ENCODE measurements around the gene PIEZO2.
"Not testable (repeated sequence)": the region's sequence is repeated elsewhere in the genome, so short reads cannot be mapped to it uniquely, and the experiment has no call there.

The PIEZO2 gene

DNA sequence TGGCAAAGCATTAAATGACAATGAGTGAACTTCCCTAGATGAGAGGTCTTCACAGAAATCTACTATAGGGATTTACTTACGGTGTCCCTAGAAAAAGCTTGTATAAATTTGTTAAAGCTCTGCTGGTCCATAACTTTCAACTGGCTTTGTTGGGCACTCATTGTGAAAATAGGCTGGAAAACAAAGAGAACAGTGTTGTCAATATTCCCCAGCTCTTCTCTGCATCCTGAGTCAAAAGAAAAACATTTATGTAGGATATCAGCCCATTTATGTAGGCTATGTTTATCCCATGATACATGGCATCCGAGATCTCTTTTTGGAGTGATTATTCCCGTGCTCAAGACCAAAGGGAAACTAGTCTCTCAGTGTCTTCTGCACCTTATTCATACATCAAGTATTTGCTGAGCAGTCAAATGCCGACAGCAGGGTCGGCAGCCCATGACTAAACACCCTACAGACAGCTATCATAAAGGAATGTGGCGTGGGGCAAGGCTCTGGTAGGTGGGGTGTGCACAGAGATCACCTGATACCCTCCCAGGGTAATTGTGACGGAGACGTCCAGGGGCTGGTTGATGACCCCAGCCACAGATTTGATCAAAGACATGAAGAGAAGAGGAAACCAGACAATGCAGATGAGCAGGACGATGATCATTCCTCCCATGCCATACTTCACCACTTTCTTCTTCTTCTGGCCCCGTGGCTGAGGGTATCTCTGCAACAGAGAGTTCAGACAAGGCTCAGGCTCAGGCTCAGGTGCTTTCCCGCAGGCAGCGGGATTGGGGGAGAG lies 467.6 kb downstream of the PIEZO2 start:
- no peak for DNase-seq (ENCODE audit: low spot score)

DNA sequence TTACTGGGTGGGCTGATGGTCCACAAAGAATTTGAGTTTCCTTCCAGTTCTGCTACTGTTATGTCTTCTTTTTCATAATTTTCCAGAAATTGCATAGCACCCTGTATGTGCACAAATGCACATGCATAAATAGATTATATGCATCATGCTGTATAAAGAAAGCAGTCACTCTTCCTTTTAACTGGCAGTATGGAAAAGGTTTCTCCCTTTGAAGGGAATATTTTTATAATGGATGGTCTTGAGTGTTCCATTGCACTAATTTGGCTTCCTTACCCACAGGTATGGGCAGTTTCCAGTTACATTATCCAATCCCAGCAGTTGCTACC lies 469.1 kb downstream of the PIEZO2 start:
- DNase-seq (ENCODE audit: low spot score): no peak

GRCh38 chr18:10679557-10680270 lies 469.7 kb downstream of the PIEZO2 start:
- DNase-seq (ENCODE audit: low spot score): no peak

GRCh38 chr18:10671441-10671840 lies 477.9 kb downstream of the PIEZO2 start:
- no peak for DNase-seq (ENCODE audit: low spot score)

- DNase-seq (ENCODE audit: low spot score): no peak
Observed at GRCh38 chr18:10670856-10671255, 478.5 kb downstream of the PIEZO2 start.

GRCh38 chr18:10669441-10670100 lies 479.8 kb downstream of the PIEZO2 start:
- DNase-seq (ENCODE audit: low spot score): no peak

DNA sequence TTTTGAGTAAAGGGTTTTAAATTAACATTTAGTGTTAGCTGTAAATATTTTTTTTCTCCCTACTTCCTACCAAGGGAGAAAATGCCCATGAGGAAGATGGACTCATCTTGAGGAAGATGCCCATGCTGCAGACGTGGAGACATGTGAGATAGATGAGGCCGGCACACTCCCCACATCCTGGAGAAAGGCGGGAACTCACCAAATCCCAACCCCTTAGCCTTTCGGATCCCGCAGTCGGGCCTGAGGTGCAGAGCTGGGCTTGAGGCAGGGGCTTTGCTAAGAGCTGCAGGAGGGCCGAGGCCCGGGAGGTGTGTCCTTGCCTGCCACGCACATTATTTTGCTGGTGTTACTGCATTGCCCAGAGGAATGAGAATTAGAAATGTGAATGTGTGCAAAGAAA lies 485.6 kb downstream of the PIEZO2 start:
- DNase-seq (ENCODE audit: low spot score): no peak

DNA sequence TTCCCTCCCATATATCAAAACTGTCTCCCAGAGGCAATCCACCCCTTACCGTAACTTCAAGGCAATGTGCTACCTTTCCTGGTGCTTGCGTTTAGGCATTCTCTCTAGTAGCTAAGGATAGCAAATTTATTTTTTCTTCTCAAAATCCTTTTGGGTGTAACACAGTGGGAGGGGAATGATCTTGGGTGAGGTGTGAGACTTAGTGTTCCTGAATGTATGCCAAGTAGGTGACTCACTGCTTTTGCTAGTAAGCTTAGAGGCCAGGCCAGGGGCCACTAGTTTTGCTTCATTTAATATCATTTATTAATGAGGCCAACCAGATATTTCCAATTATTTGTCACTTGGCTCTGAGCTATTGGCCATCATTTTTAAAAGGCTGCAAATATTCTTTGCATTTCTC lies 488.1 kb downstream of the PIEZO2 start:
- DNase-seq (ENCODE audit: low spot score): no peak

GRCh38 chr18:10660179-10660884 lies 489.0 kb downstream of the PIEZO2 start:
- no peak for DNase-seq (ENCODE audit: low spot score)

DNA sequence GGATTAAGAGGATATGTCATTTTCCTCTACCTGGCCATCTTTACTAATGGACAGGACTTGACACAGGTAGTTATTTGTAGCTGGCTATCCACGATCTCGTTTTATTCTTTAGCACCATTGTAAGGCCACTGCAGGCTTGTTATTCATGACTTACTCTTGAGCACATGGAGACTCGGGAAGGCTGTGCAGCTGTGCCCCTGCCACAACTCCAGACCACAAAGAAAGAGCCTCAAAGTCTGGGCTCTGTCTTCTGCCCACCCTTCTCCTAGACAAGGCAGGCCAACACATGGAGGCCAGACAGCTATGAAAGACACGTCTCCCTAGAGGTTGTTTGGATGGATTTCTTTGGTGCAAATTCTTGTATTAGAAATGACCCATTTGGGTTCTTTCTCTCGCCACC lies 489.8 kb downstream of the PIEZO2 start:
- DNase-seq (ENCODE audit: low spot score): no peak

- DNase-seq (ENCODE audit: low spot score): no peak
Observed at GRCh38 chr18:10659000-10659399, 490.4 kb downstream of the PIEZO2 start.

DNA sequence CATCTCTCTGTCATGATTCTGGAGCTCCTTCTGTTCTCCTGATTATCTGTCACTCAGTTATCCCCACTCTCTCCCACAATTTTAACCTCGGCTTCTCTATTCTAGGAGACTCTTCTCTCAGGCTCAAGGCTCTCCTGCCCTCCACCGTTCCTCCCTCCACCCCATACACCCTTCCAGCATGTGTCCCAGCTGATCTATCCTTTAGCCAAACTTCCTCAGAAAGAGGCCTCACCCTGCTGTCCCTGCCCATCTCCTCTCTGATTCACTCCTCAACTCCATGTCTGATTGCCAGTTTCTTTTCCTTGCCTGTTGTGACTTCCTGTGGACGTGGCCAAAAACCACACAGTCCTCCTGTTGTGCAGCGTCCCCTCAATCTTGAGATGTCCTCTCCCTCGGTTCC lies 505.4 kb downstream of the PIEZO2 start:
- not testable (repeated sequence) for DNase-seq (ENCODE audit: low spot score)

DNA sequence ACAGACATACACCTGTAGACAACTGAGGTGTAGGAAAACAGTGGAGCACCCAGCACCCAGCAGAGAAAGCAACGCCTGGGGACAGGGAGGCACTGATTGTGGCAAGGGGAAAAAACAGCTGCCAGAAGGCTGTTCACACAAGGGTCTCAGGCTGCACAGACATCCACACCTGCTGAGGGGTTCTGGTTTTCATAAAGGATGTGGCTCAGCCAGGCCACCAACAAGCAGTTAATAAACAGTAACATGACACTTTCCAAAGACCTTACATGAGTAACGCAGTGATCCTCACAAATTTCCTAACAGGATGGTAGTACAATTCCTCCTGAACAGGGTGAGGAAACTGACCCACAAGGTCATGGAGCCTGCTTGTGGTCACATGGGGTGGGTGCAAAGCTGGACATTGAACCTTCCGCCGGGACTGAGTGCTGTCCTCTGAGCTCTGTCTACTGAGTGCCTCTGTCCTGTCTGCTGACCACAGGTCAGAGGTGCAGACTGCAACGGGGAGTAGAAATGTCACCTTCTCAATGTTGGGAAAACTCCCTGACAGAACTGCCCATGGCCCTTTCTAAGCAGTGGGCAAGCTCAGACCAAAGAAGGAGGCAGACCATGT lies 506.3 kb downstream of the PIEZO2 start:
- DNase-seq (ENCODE audit: low spot score): not testable (repeated sequence)

GRCh38 chr18:10638539-10638885 lies 510.9 kb downstream of the PIEZO2 start:
- DNase-seq (ENCODE audit: low spot score): not testable (repeated sequence)

DNA sequence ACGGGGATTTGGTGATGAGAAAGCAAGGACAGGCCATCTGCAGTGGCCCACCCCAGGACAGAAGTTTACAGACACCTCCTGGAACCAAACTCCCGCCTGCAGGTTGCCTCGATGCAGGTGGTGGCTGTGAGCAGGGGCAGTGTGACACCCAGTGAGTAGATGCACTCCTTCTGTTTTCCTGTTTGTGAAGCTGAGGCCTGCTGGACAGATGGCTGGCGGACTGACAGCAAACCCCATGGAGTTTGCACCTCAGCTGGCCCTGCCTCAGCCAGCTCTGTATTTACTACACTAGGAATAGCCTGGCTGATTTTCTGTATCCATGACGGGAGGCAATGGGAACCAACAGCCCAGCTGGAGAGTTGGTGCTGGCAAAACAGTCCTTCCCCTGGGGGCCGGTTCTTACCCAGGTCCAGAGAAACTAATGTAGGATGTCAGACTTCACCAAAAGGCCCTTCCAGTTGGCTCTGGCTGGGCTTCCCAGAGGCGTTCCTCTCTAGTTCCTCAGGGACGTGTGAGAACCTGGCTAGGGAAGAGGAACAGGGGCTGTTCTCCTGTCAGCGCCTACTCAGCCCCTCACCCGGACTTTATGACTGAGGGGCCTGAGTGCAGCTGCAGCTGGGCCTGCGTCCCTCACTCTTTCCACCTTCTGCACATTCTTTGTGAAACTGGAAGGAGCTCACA lies 511.4 kb downstream of the PIEZO2 start:
- not testable (repeated sequence) for DNase-seq (ENCODE audit: low spot score)

GRCh38 chr18:10629076-10629475 lies 520.3 kb downstream of the PIEZO2 start:
- DNase-seq (ENCODE audit: low spot score): not testable (repeated sequence)

GRCh38 chr18:10626606-10627213 lies 522.7 kb downstream of the PIEZO2 start:
- DNase-seq (ENCODE audit: low spot score): not testable (repeated sequence)

DNA sequence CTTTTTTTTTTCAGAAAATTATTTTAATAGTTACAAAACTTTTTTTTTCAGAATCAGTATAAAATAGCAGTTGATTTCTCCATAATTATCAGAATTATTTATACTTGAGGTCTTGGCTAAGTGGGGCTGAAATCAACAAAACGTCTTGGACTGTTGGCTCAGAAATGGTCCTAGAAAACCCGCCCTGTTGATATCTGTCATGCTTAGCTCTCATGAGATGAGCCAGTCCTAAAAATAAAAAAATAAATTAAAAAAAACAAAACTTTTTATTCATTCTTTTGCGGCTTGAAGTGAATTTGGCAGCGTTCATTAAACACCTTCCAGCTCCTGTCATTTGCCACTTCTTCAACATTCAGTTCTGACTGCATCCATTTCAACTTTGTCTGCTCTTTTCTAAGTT lies 525.8 kb downstream of the PIEZO2 start:
- DNase-seq (ENCODE audit: low spot score): not testable (repeated sequence)

DNA sequence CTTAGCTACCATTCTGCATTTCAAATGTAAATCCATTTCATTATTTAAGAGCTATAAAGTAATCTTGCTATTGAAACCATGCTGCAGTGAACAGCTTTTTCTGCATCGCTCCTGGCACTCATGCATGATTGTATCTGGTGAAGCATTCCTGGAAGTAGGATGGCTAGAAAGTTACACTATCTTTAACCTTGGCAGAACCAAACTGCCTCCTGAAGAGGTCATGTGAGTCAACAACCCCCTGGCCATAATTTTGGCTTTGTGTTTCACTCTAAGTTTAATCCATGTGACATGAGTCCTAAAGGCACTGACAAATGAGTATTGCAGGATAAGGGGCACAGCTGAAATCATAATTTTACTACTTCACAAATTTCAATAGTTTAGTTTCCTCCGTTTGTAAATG lies 526.4 kb downstream of the PIEZO2 start:
- not testable (repeated sequence) for DNase-seq (ENCODE audit: low spot score)

DNA sequence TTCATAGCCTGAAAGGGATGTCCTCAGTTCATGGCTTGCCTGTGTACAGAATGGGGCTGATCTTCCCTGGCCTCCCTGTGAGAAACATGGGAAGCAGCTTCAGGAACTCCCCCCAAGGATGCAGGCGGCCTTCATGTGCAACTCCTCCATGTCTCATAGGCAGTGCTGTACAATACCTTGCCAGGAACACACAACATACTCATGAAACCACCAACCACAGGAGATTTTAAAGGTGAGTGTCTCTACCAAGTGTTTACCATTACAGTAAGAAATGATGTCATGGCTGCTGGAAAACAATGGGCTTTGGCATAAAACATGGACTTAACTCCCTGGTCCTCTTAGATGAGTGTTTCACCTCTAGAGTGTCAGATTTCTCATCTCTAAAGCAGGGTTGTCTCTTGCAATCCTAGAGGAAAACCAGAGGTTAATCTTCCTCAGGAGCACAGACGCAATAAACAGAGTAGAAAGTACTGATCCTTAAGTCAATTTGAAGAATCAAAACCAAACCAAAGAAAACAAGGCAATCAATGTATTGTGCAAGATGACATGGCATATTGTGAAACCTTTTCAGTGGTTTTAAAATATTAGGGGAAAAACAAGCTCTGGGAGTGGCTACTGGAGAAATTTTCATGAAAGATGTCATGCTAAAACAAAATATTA lies 528.6 kb downstream of the PIEZO2 start:
- DNase-seq (ENCODE audit: low spot score): not testable (repeated sequence)

Data from iPS-NIHi11 (cell line).